Measurements from ENCODE around the gene DAB2.

Gene DAB2

DNA sequence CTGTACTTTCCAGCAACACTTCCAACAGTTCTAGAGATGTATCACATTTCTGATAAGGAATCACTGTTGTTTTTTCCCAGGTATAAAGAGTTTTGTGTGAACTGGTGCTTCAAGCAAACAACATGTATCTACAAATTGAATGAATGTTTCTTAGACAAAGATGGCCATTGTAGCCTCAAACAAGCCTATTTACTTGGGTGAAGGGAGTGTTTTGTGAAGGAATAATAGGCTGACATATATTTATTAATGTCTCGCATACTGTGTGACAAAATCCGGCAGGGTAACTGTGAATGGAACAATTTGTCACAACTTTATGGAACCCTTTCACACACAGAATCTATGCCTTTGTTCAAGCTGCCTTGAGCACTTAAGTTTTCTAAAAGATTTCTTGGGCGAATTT, 24.8 kb upstream of the DAB2 start:
- TF ChIP-seq PAX5 (IDR thresholded peaks at IDR 0.05; ENCODE audit: insufficient read depth, low read length, severe bottlenecking) (no peak), TAF1 (IDR thresholded peaks at IDR 0.05; ENCODE audit: low read depth, low read length) (no peak), POLR2A (IDR thresholded peaks at IDR 0.05; ENCODE audit: low read depth, low read length) (no peak), POLR2AphosphoS5 (IDR thresholded peaks at IDR 0.05; ENCODE audit: low read depth, low read length) (no peak), POU2F2 (IDR thresholded peaks at IDR 0.05; ENCODE audit: low read depth, low read length) (no peak), SPI1 (IDR thresholded peaks at IDR 0.05; ENCODE audit: low read depth, low read length) (no peak)
- DNase-seq (ENCODE audit: insufficient read length, low spot score) (no peak), FAIRE-seq (no peak)

DNA sequence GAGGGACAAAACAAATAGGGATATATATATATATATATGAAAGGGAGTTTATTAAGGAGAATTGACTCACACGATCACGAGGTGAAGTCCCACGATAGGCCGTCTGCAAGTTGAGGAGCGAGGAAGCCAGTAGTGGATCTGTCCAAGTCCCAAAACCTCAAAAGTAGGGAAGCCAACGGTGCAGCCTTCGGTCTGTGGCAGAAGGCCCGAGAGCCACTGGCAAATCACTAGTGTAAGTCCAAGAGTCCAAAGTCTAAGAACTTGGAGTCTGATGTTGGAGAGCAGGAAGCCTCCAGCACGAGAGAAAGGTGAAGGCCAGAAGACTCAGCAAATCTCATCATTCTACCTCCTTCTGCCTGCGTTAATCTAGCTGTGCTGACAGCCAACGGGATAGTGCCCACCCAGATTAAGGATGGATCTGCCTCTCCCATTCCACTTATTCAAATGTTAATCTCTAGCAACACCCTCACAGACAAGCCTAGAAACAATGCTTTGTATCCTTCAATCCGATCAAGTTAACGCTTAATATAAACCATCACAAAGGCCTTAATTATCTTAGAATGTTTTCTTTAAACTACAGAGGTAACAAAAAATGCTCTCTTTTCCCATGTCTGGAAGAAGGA, 23.8 kb upstream of the DAB2 start:
- DNase-seq (ENCODE audit: insufficient read length, low spot score) = no peak
- FAIRE-seq = no peak
- TF ChIP-seq POLR2AphosphoS5 (IDR thresholded peaks at IDR 0.05; ENCODE audit: low read depth, low read length) (no peak), POU2F2 (IDR thresholded peaks at IDR 0.05; ENCODE audit: low read depth, low read length) (no peak), POLR2A (IDR thresholded peaks at IDR 0.05; ENCODE audit: low read depth, low read length) (no peak), SPI1 (IDR thresholded peaks at IDR 0.05; ENCODE audit: low read depth, low read length) (no peak), PAX5 (IDR thresholded peaks at IDR 0.05; ENCODE audit: insufficient read depth, low read length, severe bottlenecking) (no peak)

DNA sequence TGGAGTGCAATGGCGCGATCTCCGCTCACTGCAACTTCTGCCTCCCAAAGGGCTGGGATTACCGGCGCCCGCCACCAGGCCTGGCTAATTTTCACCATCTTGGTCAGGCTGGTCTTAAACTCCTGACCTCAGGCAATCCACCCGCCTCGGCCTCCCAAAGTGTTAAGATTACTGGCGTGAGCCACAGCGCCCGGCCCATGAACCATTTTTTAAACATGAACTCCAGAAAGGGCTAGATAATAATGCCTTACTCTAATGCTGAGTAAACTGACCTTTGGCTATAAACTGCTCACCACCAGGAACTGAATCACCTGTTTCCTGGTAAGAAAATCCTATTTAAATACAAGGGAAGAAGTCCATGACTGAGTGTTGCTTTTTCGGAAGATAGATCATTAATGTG, 23.2 kb upstream of the DAB2 start:
- DNase-seq (ENCODE audit: insufficient read length, low spot score) = no peak
- no peak for TF ChIP-seq POU2F2 (IDR thresholded peaks at IDR 0.05; ENCODE audit: low read depth, low read length)
- TF ChIP-seq SPI1 (IDR thresholded peaks at IDR 0.05; ENCODE audit: low read depth, low read length) = no peak
- no peak for TF ChIP-seq POLR2AphosphoS5 (IDR thresholded peaks at IDR 0.05; ENCODE audit: low read depth, low read length)
- no peak for TF ChIP-seq TAF1 (IDR thresholded peaks at IDR 0.05; ENCODE audit: low read depth, low read length)
- TF ChIP-seq PAX5 (IDR thresholded peaks at IDR 0.05; ENCODE audit: insufficient read depth, low read length, severe bottlenecking) = no peak
- no peak for TF ChIP-seq POLR2A (IDR thresholded peaks at IDR 0.05; ENCODE audit: low read depth, low read length)
- FAIRE-seq = no peak

DNA sequence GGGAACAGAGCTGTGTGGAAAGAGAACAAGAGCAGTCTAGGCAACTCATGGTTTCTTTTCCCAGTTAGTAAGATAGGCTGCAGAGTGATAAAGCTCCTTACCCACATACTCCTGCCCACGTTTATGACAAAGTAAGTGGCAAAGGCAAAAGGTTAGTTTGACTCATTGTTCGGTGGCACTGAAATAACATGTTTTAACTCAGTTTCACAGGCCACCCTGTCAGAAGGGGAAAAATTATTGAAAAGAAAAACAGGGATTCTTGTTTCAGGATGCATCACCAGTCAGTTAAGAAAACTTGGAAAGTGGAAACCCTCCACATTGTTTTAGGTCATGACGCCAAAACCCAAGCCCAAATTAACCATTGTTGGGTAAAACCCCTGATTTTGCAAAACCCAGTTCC, 22.3 kb upstream of the DAB2 start:
- TF ChIP-seq POLR2AphosphoS5 (IDR thresholded peaks at IDR 0.05; ENCODE audit: low read depth, low read length) (no peak), POU2F2 (IDR thresholded peaks at IDR 0.05; ENCODE audit: low read depth, low read length) (no peak), PAX5 (IDR thresholded peaks at IDR 0.05; ENCODE audit: insufficient read depth, low read length, severe bottlenecking) (no peak), POLR2A (IDR thresholded peaks at IDR 0.05; ENCODE audit: low read depth, low read length) (no peak), SPI1 (IDR thresholded peaks at IDR 0.05; ENCODE audit: low read depth, low read length) (no peak), TAF1 (IDR thresholded peaks at IDR 0.05; ENCODE audit: low read depth, low read length) (no peak)
- DNase-seq (ENCODE audit: insufficient read length, low spot score) (no peak), FAIRE-seq (no peak)

DNA sequence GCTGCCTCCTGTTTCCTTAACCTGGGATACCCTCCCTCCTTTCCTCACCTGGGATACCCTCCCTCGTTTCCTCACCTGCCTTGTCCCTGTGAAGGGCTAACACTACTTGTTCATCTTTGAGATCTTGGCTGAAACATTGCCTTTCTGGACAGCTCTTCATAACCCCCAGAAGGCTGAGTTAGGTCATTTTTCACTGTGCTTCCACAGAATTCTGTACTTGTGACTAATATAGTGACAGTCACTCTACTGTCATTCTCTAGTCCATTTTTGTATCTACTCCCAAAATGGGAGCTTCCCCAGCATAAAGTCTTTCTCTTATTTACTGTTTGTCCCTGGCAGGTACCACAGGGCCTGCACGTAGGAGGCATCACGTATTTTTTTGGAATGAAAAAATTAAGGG, 21.5 kb upstream of the DAB2 start:
- DNase-seq (ENCODE audit: insufficient read length, low spot score) (no peak), FAIRE-seq (no peak)
- TF ChIP-seq PAX5 (IDR thresholded peaks at IDR 0.05; ENCODE audit: insufficient read depth, low read length, severe bottlenecking) = no peak
- TF ChIP-seq TAF1 (IDR thresholded peaks at IDR 0.05; ENCODE audit: low read depth, low read length) = no peak
- no peak for TF ChIP-seq POU2F2 (IDR thresholded peaks at IDR 0.05; ENCODE audit: low read depth, low read length)
- no peak for TF ChIP-seq POLR2AphosphoS5 (IDR thresholded peaks at IDR 0.05; ENCODE audit: low read depth, low read length)
- no peak for TF ChIP-seq SPI1 (IDR thresholded peaks at IDR 0.05; ENCODE audit: low read depth, low read length)

DNA sequence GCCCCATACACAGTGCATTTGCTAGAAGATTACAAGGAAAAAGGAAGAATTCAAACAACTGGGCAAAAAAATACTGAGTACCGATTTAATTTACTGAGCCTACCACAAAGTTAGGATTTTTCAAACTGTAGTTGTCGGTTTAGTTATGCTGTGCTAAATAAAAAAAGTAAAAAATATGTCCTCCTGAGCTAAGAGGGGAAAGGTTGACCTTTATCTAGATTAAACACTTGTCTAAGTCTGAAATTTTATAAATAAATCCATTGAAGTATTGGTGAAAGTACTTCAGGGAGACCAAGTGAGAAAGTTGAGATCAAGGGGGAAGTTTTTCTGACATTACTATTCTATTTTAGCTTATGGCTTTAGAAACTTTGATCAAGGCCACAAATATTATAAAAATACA, 19.1 kb upstream of the DAB2 start:
- no peak for FAIRE-seq
- no peak for DNase-seq (ENCODE audit: insufficient read length, low spot score)
- no peak for TF ChIP-seq POU2F2 (IDR thresholded peaks at IDR 0.05; ENCODE audit: low read depth, low read length)
- no peak for TF ChIP-seq TAF1 (IDR thresholded peaks at IDR 0.05; ENCODE audit: low read depth, low read length)
- TF ChIP-seq PAX5 (IDR thresholded peaks at IDR 0.05; ENCODE audit: insufficient read depth, low read length, severe bottlenecking) = no peak
- TF ChIP-seq SPI1 (IDR thresholded peaks at IDR 0.05; ENCODE audit: low read depth, low read length) = no peak
- TF ChIP-seq POLR2A (IDR thresholded peaks at IDR 0.05; ENCODE audit: low read depth, low read length) = no peak
- no peak for TF ChIP-seq POLR2AphosphoS5 (IDR thresholded peaks at IDR 0.05; ENCODE audit: low read depth, low read length)

DNA sequence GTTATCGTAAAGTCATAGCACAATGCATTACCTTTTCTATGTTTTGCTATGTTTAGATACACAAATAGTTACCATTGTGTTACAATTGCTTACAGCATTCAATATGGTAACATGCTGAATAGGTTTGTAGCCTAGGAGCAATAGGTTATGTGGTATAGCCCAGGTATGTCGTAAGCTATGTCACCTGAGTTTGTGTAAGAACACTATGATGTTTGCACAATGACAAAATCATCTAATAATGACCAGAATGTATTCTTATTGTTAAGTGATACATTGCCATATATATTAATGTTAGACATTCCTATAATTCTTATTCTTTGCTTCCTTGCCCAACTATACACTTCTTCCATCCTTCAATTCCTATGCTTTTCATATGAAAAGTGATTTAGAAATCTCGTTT, 18.2 kb upstream of the DAB2 start:
- DNase-seq (ENCODE audit: insufficient read length, low spot score) (no peak), FAIRE-seq (no peak)
- TF ChIP-seq PAX5 (IDR thresholded peaks at IDR 0.05; ENCODE audit: insufficient read depth, low read length, severe bottlenecking) (no peak), SPI1 (IDR thresholded peaks at IDR 0.05; ENCODE audit: low read depth, low read length) (no peak), POLR2AphosphoS5 (IDR thresholded peaks at IDR 0.05; ENCODE audit: low read depth, low read length) (no peak), POLR2A (IDR thresholded peaks at IDR 0.05; ENCODE audit: low read depth, low read length) (no peak)

DNA sequence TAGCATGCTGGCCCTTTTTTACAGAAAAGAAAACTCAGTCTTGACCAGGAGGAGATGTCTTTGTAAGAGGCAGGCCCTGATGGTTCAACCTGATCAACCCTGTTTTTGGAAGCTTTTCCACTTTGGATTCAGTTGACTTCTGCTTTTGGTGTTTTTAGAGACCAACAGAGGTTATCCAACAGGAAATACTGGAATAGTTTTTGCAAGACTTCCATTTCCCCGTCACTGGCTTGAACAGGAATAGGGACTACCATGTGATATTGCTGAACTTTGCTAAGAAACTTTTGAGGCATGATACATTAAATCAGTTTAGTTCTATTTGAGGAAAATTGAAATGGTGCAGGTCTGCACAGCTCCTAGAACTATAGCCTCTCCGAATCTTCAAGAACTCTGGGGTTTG, 17.1 kb upstream of the DAB2 start:
- DNase-seq (ENCODE audit: insufficient read length, low spot score) = no peak
- no peak for FAIRE-seq
- TF ChIP-seq PAX5 (IDR thresholded peaks at IDR 0.05; ENCODE audit: insufficient read depth, low read length, severe bottlenecking) = no peak
- no peak for TF ChIP-seq POLR2A (IDR thresholded peaks at IDR 0.05; ENCODE audit: low read depth, low read length)
- no peak for TF ChIP-seq SPI1 (IDR thresholded peaks at IDR 0.05; ENCODE audit: low read depth, low read length)
- TF ChIP-seq TAF1 (IDR thresholded peaks at IDR 0.05; ENCODE audit: low read depth, low read length) = no peak
- no peak for TF ChIP-seq POU2F2 (IDR thresholded peaks at IDR 0.05; ENCODE audit: low read depth, low read length)
- no peak for TF ChIP-seq POLR2AphosphoS5 (IDR thresholded peaks at IDR 0.05; ENCODE audit: low read depth, low read length)

DNA sequence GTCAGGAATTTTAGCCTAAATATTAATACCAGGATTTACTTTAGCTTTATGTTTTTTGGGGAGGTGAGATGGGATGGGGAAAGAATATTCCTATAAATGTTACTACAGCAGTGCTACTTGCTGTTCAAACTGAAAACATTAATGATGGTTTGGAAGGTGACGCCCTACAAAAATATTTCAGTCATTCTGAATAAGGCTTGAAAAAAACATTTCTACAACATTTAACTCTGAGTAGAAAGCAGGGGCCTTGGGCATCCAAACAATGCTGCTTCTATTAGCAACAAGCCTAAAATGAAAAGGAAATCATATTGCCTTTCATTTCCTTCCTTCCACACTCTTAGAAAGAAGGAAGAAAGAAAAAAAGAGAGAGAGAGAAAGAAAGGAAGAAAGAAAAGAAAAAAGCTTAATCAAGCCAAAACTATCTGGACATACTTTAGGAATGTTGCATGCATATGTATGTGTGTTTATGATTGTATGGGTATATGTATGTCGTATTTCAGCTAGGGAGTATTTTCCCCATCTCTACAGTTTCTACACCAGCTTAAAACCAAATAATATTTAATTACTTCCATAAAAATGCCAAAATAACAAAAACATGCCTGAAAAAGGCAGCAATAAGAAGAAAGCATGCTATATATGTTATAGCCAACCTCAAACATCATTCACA, 16.3 kb upstream of the DAB2 start:
- FAIRE-seq = no peak
- DNase-seq (ENCODE audit: insufficient read length, low spot score) = no peak
- TF ChIP-seq POLR2A (IDR thresholded peaks at IDR 0.05; ENCODE audit: low read depth, low read length) = no peak
- TF ChIP-seq PAX5 (IDR thresholded peaks at IDR 0.05; ENCODE audit: insufficient read depth, low read length, severe bottlenecking) = no peak
- TF ChIP-seq POU2F2 (IDR thresholded peaks at IDR 0.05; ENCODE audit: low read depth, low read length) = no peak
- TF ChIP-seq SPI1 (IDR thresholded peaks at IDR 0.05; ENCODE audit: low read depth, low read length) = no peak
- no peak for TF ChIP-seq TAF1 (IDR thresholded peaks at IDR 0.05; ENCODE audit: low read depth, low read length)
- no peak for TF ChIP-seq POLR2AphosphoS5 (IDR thresholded peaks at IDR 0.05; ENCODE audit: low read depth, low read length)

All from GM12891 (cell line).